IMR-90 (cell line): ENCODE measurements around the gene IL1RAPL1. TPM values are rescaled to one million over a fixed set of nuclear protein-coding genes. Genes with fewer than 3 reads are reported as not detected.
A peak's percentile ranks its signal among the peaks of the same experiment; 100 is the strongest.

Experiments
- ATAC-seq: fragments of 200-7000 bp; cut with Tn5 transposase; 2 replicates; pipeline ENCODE4 v1.9.1; 2020; ENCODE audit warnings: low read depth, mild to moderate bottlenecking, moderate library complexity
- BruUV-seq: library from RNA; stranded (reverse); fragments of 400-500 nt; replicated peaks from 2 replicates; lab custom pipeline; 2021; lab: Mats Ljungman, UMichigan
- CTCF ChIA-PET: fragments of 300-600 bp; formaldehyde crosslinking; extraction: SDS; loops from one replicate; lab custom pipeline; 2021; ENCODE audit warnings: antibody characterized with exemption; lab: Yijun Ruan, JAX
- POLR2A ChIA-PET: fragments of 300-600 bp; sonication (Branson Sonifier 250); formaldehyde crosslinking; loops from one replicate; lab custom pipeline; 2022; ENCODE audit warnings: antibody characterized with exemption; ENCODE audit not compliant: unreplicated experiment; lab: Charles Lee
- DNase-seq: peaks from one replicate; pipeline ENCODE4 v3.0.0; 2013
- H2AFZ ChIP-seq: replicated peaks from 2 replicates; pipeline ENCODE3; 2013; ENCODE audit warnings: low read length, mild to moderate bottlenecking; ENCODE audit not compliant: poor library complexity
- H2AK5ac ChIP-seq: 2 replicates; pipeline ENCODE4 v1.6.1; 2013; ENCODE audit warnings: low read depth, low read length, inconsistent platforms
- H2AK9ac ChIP-seq: replicated peaks from 2 replicates; pipeline ENCODE3; 2013; ENCODE audit warnings: mild to moderate bottlenecking, low read depth, low read length, moderate library complexity; ENCODE audit not compliant: poor library complexity
- H2BK120ac ChIP-seq: 2 replicates; pipeline ENCODE4 v1.6.1; 2013; ENCODE audit warnings: low read depth, low read length, inconsistent platforms
- H2BK15ac ChIP-seq: 3 replicates; pipeline ENCODE4 v1.6.1; 2013; ENCODE audit warnings: low read depth, low read length, inconsistent platforms
- H2BK20ac ChIP-seq: 2 replicates; pipeline ENCODE4 v1.6.1; 2013; ENCODE audit warnings: low read depth, mild to moderate bottlenecking, inconsistent platforms, low read length, moderate library complexity
- H2BK5ac ChIP-seq: 2 replicates; pipeline ENCODE4 v1.6.1; 2013; ENCODE audit warnings: mild to moderate bottlenecking, low read depth, low read length, inconsistent platforms; ENCODE audit not compliant: poor library complexity, severe bottlenecking
- H3K14ac ChIP-seq: replicated peaks from 2 replicates; pipeline ENCODE4 v1.6.1; 2013; ENCODE audit warnings: low read depth, low read length, inconsistent platforms
- H3K18ac ChIP-seq: 2 replicates; pipeline ENCODE4 v1.6.1; 2013; ENCODE audit warnings: low read depth, low read length, control low read depth
- H3K23ac ChIP-seq: 2 replicates; pipeline ENCODE4 v1.6.1; 2013; ENCODE audit warnings: low read depth, low read length, inconsistent platforms
- H3K27ac ChIP-seq: 2 replicates; pipeline ENCODE4 v1.5.1; 2013; ENCODE audit warnings: mild to moderate bottlenecking, control low read depth, low read length; ENCODE audit not compliant: insufficient read depth
- H3K27me3 ChIP-seq: 2 replicates; pipeline ENCODE4 v1.6.1; 2013; ENCODE audit warnings: low read length; ENCODE audit not compliant: control insufficient read depth, insufficient read depth
- H3K36me3 ChIP-seq: 2 replicates; pipeline ENCODE4 v1.6.1; 2013; ENCODE audit warnings: low read length, mixed read lengths; ENCODE audit not compliant: control insufficient read depth, insufficient read depth
- H3K4ac ChIP-seq: 2 replicates; pipeline ENCODE4 v1.6.1; 2013; ENCODE audit warnings: low read depth, low read length, inconsistent platforms
- H3K4me1 ChIP-seq: 2 replicates; pipeline ENCODE4 v1.6.1; 2013; ENCODE audit warnings: low read length, mixed read lengths; ENCODE audit not compliant: control insufficient read depth, insufficient read depth
- H3K4me2 ChIP-seq: 2 replicates; pipeline ENCODE4 v1.6.1; 2013; ENCODE audit warnings: low read depth, mild to moderate bottlenecking, control low read depth, low read length, moderate library complexity
- H3K4me3 ChIP-seq: 2 replicates; pipeline ENCODE4 v1.5.1; 2013; ENCODE audit warnings: low read depth, mild to moderate bottlenecking, control low read depth, low read length, moderate library complexity; ENCODE audit not compliant: insufficient read depth
- H3K56ac ChIP-seq: 2 replicates; pipeline ENCODE4 v1.6.1; 2013; ENCODE audit warnings: low read length, inconsistent platforms; ENCODE audit not compliant: insufficient read depth; ENCODE audit errors: extremely low read depth
- H3K79me1 ChIP-seq, 2 experiments: 2 replicates each; pipeline ENCODE4 v1.6.1; 2013; ENCODE audit warnings: low read length in 2 of 2, inconsistent platforms in 1 of 2, low read depth in 1 of 2
- H3K9ac ChIP-seq: 2 replicates; pipeline ENCODE4 v1.6.1; 2013; ENCODE audit warnings: low read depth, low read length, control low read depth
- H3K9me1 ChIP-seq: 2 replicates; pipeline ENCODE4 v1.6.1; 2013; ENCODE audit warnings: low read length, inconsistent platforms; ENCODE audit not compliant: insufficient read depth
- H3K9me3 ChIP-seq: 2 replicates; pipeline ENCODE4 v1.6.1; 2013; ENCODE audit warnings: low read length; ENCODE audit not compliant: control insufficient read depth, insufficient read depth
- H4K20me1 ChIP-seq: 2 replicates; pipeline ENCODE4 v1.6.1; 2013; ENCODE audit warnings: low read length, inconsistent platforms; ENCODE audit not compliant: insufficient read depth
- H4K5ac ChIP-seq: 2 replicates; pipeline ENCODE4 v1.6.1; 2013; ENCODE audit warnings: mild to moderate bottlenecking, low read depth, low read length, control low read depth
- H4K8ac ChIP-seq, 2 experiments: 2 replicates each; pipeline ENCODE4 v1.6.1; 2013; ENCODE audit warnings: low read depth in 2 of 2, low read length in 2 of 2, control low read depth in 1 of 2, inconsistent platforms in 1 of 2
- H4K91ac ChIP-seq: 2 replicates; pipeline ENCODE4 v1.6.1; 2013; ENCODE audit warnings: low read depth, low read length, inconsistent platforms; ENCODE audit not compliant: insufficient read depth
- BHLHE40 ChIP-seq: fragments of 150-350 bp; IDR thresholded peaks from 2 replicates; pipeline ENCODE4 v1.6.1; 2016; ENCODE audit warnings: mild to moderate bottlenecking, low read depth, low read length
- CEBPB ChIP-seq: IDR thresholded peaks from 2 replicates; pipeline ENCODE4 v1.6.1; 2012; ENCODE audit warnings: low read depth, low read length, improper control_type of control experiment
- CHD1 ChIP-seq: IDR thresholded peaks from 2 replicates; pipeline ENCODE4 v1.6.1; 2012; ENCODE audit warnings: low read depth, low read length, improper control_type of control experiment
- FOS ChIP-seq: fragments of 150-350 bp; IDR thresholded peaks from 2 replicates; pipeline ENCODE4 v1.6.1; 2016; ENCODE audit warnings: low read depth, low read length
- MXI1 ChIP-seq: IDR thresholded peaks from 2 replicates; pipeline ENCODE4 v1.6.1; 2012; ENCODE audit warnings: low read depth, mild to moderate bottlenecking, low read length, moderate library complexity, borderline replicate concordance
- NFE2L2 ChIP-seq: fragments of 150-350 bp; IDR thresholded peaks from 2 replicates; pipeline ENCODE4 v1.6.1; 2016; ENCODE audit warnings: low read depth, mild to moderate bottlenecking, low read length
- POLR2A ChIP-seq: IDR thresholded peaks from 2 replicates; pipeline ENCODE4 v1.6.1; 2012; ENCODE audit warnings: mild to moderate bottlenecking, low read depth, low read length
- RAD21 ChIP-seq: IDR thresholded peaks from 2 replicates; pipeline ENCODE4 v1.6.1; 2012; ENCODE audit warnings: low read length, improper control_type of control experiment
- RFX5 ChIP-seq: IDR thresholded peaks from 2 replicates; pipeline ENCODE4 v1.8.0; 2012; ENCODE audit warnings: low read depth, mild to moderate bottlenecking, low read length, moderate library complexity
- USF2 ChIP-seq: fragments of 150-350 bp; IDR thresholded peaks from 2 replicates; pipeline ENCODE4 v1.6.1; 2017; ENCODE audit warnings: mild to moderate bottlenecking, antibody characterized with exemption, low read length, low read depth
- WGBS, 2 experiments: methylation state at CpG; one replicate each; pipeline versions ENCODE4 v1.1.5 to v1.1.7; 2013; ENCODE audit warnings: missing lambda C conversion rate in 2 of 2; ENCODE audit not compliant: insufficient read length in 1 of 2; ENCODE audit errors: extremely low coverage in 2 of 2; 5-methylcytosine and 5-hydroxymethylcytosine counted together
- dilution Hi-C: fragments of 300-500 bp; cut with HindIII; formaldehyde crosslinking; loops from one replicate; pipeline ENCODE4 v1.14.3; 2018; ENCODE audit warnings: low sequenced_read_pairs; ENCODE audit not compliant: unreplicated experiment
- in situ Hi-C: fragments of 300-500 bp; cut with MboI; formaldehyde crosslinking; loops from 3 replicates; pipeline ENCODE4 v1.14.3; 2019; ENCODE audit warnings: low sequenced_read_pairs, inconsistent platforms, mixed read lengths
- intact Hi-C: fragments of 100-400 bp; cut with micrococcal nuclease; formaldehyde crosslinking; loops from 2 replicates; pipeline ENCODE4 v1.10.0; 2022
- polyA plus RNA-seq, 3 experiments: library from polyadenylated mRNA; depleted of rRNA; stranded (reverse); fragments of >200 nt; gene quantifications; 2 replicates each; pipeline ENCODE4 v1.2.3, GENCODE V29; 2012; ENCODE audit warnings: low replicate concordance in 1 of 3
- total RNA-seq: library from RNA; depleted of rRNA; stranded (reverse); fragments of >200 nt; gene quantifications from 2 replicates; pipeline ENCODE4 v1.2.3, GENCODE V29; 2012
- TF ChIP-seq, protein P1 (sequence below): conservative IDR thresholded peaks from 2 replicates; pipeline ENCODE4 v1.5.1; 2012; ENCODE audit warnings: mild to moderate bottlenecking, low read depth, low read length, improper control_type of control experiment
- TF ChIP-seq, protein P2 (sequence below): fragments of 150-350 bp; IDR thresholded peaks from 2 replicates; pipeline ENCODE4 v1.6.1; 2016; ENCODE audit warnings: low read depth, mild to moderate bottlenecking, low read length, moderate library complexity, borderline replicate concordance

IL1RAPL1 gene
- total and polyA plus RNA-seq, 2 of the 4 experiments (the other 2 are of a cell fraction), result 1.5 to 9.0 TPM

GRCh38 chrX:29648161-29648560, 1060.9 kb downstream of the IL1RAPL1 start:
- Histone ChIP-seq H3K36me3 (no peaks in the 10 kb centered on the region), H3K9me1 (no peaks in the 10 kb centered on the region), H3K56ac (no peak overlapping the region), H3K4me1 (no peaks in the 10 kb centered on the region), H2BK5ac (no peak overlapping the region), H4K8ac (0 out of 4 replicates have a peak overlapping the region, but pooled peaks of 1 of the 2 experiments have one; percentile 1), H2AK5ac (no peak overlapping the region; the same call in 1 of the 2 replicates), H2BK15ac (no peak overlapping the region), H3K27me3 (no peaks in the 10 kb centered on the region), H3K9me3 (peaks cover 2% of the 10 kb centered on the region; the same call in 1 of the 2 replicates), H2BK120ac (peak overlapping the region; percentile 1; the same call in 1 of the 2 replicates), H3K14ac (0 out of 2 replicates have a peak overlapping the region, but pooled peaks have one; percentile 67), H2BK20ac (peak overlapping the region; percentile 2; the same call in 1 of the 2 replicates), H2AFZ (no peak overlapping the region), H3K27ac (no peak overlapping the region), H4K5ac (no peak overlapping the region), H3K4me2 (peak overlapping the region; percentile 86; the same call in 1 of the 2 replicates), H2AK9ac (no peak overlapping the region), H4K91ac (no peak overlapping the region), H3K79me1 (no peaks in the 10 kb centered on the region), H4K20me1 (no peaks in the 10 kb centered on the region), H3K18ac (no peak overlapping the region), H3K4me3 (no peak overlapping the region), H3K9ac (no peak overlapping the region), H3K4ac (no peak overlapping the region), H3K23ac (no peak overlapping the region)
- CTCF ChIA-PET, result no interaction called here
- DNase-seq (no peak), ATAC-seq (no peak)
- no CpG with 5 or more reads among the region's 1 CpG for WGBS, 2 experiments
- in situ Hi-C loops (no loop called here), intact Hi-C loops (no loop called here), dilution Hi-C loops (no loop called here)
- no peak for TF ChIP-seq MXI1
- TF ChIP-seq, protein P1, sequence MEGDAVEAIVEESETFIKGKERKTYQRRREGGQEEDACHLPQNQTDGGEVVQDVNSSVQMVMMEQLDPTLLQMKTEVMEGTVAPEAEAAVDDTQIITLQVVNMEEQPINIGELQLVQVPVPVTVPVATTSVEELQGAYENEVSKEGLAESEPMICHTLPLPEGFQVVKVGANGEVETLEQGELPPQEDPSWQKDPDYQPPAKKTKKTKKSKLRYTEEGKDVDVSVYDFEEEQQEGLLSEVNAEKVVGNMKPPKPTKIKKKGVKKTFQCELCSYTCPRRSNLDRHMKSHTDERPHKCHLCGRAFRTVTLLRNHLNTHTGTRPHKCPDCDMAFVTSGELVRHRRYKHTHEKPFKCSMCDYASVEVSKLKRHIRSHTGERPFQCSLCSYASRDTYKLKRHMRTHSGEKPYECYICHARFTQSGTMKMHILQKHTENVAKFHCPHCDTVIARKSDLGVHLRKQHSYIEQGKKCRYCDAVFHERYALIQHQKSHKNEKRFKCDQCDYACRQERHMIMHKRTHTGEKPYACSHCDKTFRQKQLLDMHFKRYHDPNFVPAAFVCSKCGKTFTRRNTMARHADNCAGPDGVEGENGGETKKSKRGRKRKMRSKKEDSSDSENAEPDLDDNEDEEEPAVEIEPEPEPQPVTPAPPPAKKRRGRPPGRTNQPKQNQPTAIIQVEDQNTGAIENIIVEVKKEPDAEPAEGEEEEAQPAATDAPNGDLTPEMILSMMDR, result no peak
- no peak for TF ChIP-seq RAD21
- TF ChIP-seq POLR2A, result no peak
- TF ChIP-seq, protein P2, sequence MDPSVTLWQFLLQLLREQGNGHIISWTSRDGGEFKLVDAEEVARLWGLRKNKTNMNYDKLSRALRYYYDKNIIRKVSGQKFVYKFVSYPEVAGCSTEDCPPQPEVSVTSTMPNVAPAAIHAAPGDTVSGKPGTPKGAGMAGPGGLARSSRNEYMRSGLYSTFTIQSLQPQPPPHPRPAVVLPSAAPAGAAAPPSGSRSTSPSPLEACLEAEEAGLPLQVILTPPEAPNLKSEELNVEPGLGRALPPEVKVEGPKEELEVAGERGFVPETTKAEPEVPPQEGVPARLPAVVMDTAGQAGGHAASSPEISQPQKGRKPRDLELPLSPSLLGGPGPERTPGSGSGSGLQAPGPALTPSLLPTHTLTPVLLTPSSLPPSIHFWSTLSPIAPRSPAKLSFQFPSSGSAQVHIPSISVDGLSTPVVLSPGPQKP, result no peak
- no peak for TF ChIP-seq BHLHE40
- TF ChIP-seq CHD1, result no peak
- no peak for TF ChIP-seq NFE2L2
- no peak for TF ChIP-seq USF2
- TF ChIP-seq RFX5, result no peak
- TF ChIP-seq CEBPB, result no peak
- no peak for TF ChIP-seq FOS
- BruUV-seq, result no TSS peak
- POLR2A ChIA-PET, result no interaction called here
